Caco-2 (cell line): ENCODE data around the gene SOBP. TPM values are rescaled to one million over a fixed set of nuclear protein-coding genes. Genes with fewer than 3 reads are reported as not detected.

Source experiments
- BruUV-seq: library from RNA; stranded (reverse); fragments of 400-500 nt; replicated peaks from 2 replicates; lab custom pipeline; 2021; lab: Mats Ljungman, UMichigan
- CTCF ChIA-PET: fragments of 300-600 bp; sonication (Branson Sonifier 250); formaldehyde crosslinking; loops from one replicate; lab custom pipeline; 2022; ENCODE audit warnings: antibody characterized with exemption; lab: Charles Lee
- POLR2A ChIA-PET: fragments of 300-600 bp; sonication (Branson Sonifier 250); formaldehyde crosslinking; loops from one replicate; lab custom pipeline; 2022; ENCODE audit warnings: antibody characterized with exemption; lab: Charles Lee
- DNase-seq, 2 experiments: peaks; one replicate each; pipeline versions ENCODE4 v3.0.0 to v3.0.0-alpha.2; 2020 to 2022
- H3K27me3 ChIP-seq: replicated peaks from 2 replicates; pipeline ENCODE4 v1.6.0; 2011; ENCODE audit warnings: low read length; ENCODE audit not compliant: control insufficient read depth, insufficient read depth
- H3K36me3 ChIP-seq: 2 replicates; pipeline ENCODE4 v1.5.1; 2011; ENCODE audit warnings: low read length; ENCODE audit not compliant: control insufficient read depth, insufficient read depth
- H3K4me1 ChIP-seq: fragments of 250-450 bp; sonication (Bioruptor Pico); 2 replicates; pipeline ENCODE4 v1.5.1; 2020; ENCODE audit warnings: mild to moderate bottlenecking
- H3K4me3 ChIP-seq: 2 replicates; pipeline ENCODE4 v1.5.1; 2011; ENCODE audit warnings: low read depth, mild to moderate bottlenecking, control low read depth, low read length
- H3K9me3 ChIP-seq: fragments of 250-450 bp; sonication (Bioruptor Pico); 2 replicates; pipeline ENCODE4 v1.5.1; 2020; ENCODE audit warnings: mild to moderate bottlenecking, moderate library complexity
- H3K27ac Mint-ChIP-seq: one replicate; pipeline ENCODE4 v1.8.0; 2022; ENCODE audit warnings: mixed read lengths; ENCODE audit not compliant: unreplicated experiment
- H3K27me3 Mint-ChIP-seq: one replicate; pipeline ENCODE4 v1.8.0; 2022; ENCODE audit warnings: mixed read lengths; ENCODE audit not compliant: insufficient read depth, unreplicated experiment
- H3K36me3 Mint-ChIP-seq: one replicate; pipeline ENCODE4 v1.8.0; 2022; ENCODE audit warnings: mild to moderate bottlenecking, mixed read lengths; ENCODE audit not compliant: insufficient read depth, unreplicated experiment
- H3K4me1 Mint-ChIP-seq: one replicate; pipeline ENCODE4 v1.8.0; 2022; ENCODE audit warnings: low read depth, mixed read lengths; ENCODE audit not compliant: unreplicated experiment
- H3K4me3 Mint-ChIP-seq: one replicate; pipeline ENCODE4 v1.8.0; 2022; ENCODE audit warnings: mild to moderate bottlenecking, moderate library complexity, mixed read lengths; ENCODE audit not compliant: unreplicated experiment
- H3K9me3 Mint-ChIP-seq: one replicate; pipeline ENCODE4 v1.8.0; 2022; ENCODE audit warnings: mixed read lengths; ENCODE audit not compliant: unreplicated experiment
- CTCF ChIP-seq, 2 experiments: fragments of 200-600 bp in 1 of 2; IDR thresholded peaks; 1 replicate in 1 of 2; 2 replicates in 1 of 2; pipeline versions ENCODE4 v1.5.1 to v1.8.0; 2011 to 2022; ENCODE audit warnings: antibody characterized with exemption in 1 of 2, control low read depth in 1 of 2, inconsistent platforms in 1 of 2, low read depth in 1 of 2, low read length in 1 of 2, mild to moderate bottlenecking in 1 of 2, moderate library complexity in 1 of 2; ENCODE audit not compliant: insufficient read depth in 1 of 2, severe bottlenecking in 1 of 2, unreplicated experiment in 1 of 2
- intact Hi-C: fragments of 100-400 bp; cut with micrococcal nuclease; formaldehyde crosslinking; loops from one replicate; pipeline ENCODE4 v1.10.0; 2022; ENCODE audit not compliant: unreplicated experiment
- total RNA-seq: library from RNA; stranded (reverse); gene quantifications from 2 replicates; pipeline ENCODE4 v1.2.3, GENCODE V29; 2022

The SOBP gene
- total RNA-seq, 1 experiment from 2014 or later, result not detected

- H3K4me3 ChIP-seq, result no peak overlapping the region
- H3K4me1 Mint-ChIP-seq, result no peaks in the 10 kb centered on the region
- no peaks in the 10 kb centered on the region for H3K4me1 ChIP-seq
- H3K9me3 Mint-ChIP-seq, result peaks cover 24% of the 10 kb centered on the region
- no peak for DNase-seq
- no TSS peak for BruUV-seq
- POLR2A ChIA-PET, result no interaction called here
- intact Hi-C loops, result no loop called here
- peaks cover 7% of the 10 kb centered on the region for H3K36me3 Mint-ChIP-seq
- TF ChIP-seq CTCF (IDR thresholded peaks at IDR 0.05; ENCODE audit: insufficient read depth in 1 of 2, low read depth in 1 of 2, low read length in 1 of 2, severe bottlenecking in 1 of 2, unreplicated experiment in 1 of 2), result no peak
- H3K9me3 ChIP-seq, result peaks cover 19% of the 10 kb centered on the region
- no peaks in the 10 kb centered on the region for H3K27me3 Mint-ChIP-seq
- H3K27ac Mint-ChIP-seq, result no peak overlapping the region
- H3K27me3 ChIP-seq, result no peaks in the 10 kb centered on the region
- no peak overlapping the region for H3K4me3 Mint-ChIP-seq
- no peaks in the 10 kb centered on the region for H3K36me3 ChIP-seq
- CTCF ChIA-PET, result interaction anchor here (1.2 kb wide), 1 partner anchor 126 kb away, joined by 3 read pairs; no protein-coding TSS in a partner anchor
Observed at GRCh38 chr6:107444277-107444676, 45.6 kb upstream of the SOBP start.

- peaks cover 7% of the 10 kb centered on the region for H3K36me3 Mint-ChIP-seq
Observed at GRCh38 chr6:107447663-107448216, 42.2 kb upstream of the SOBP start.

GRCh38 chr6:107448776-107449175 lies 41.1 kb upstream of the SOBP start:
- peaks cover 24% of the 10 kb centered on the region for H3K9me3 Mint-ChIP-seq
- Histone ChIP-seq H3K4me3 (no peak overlapping the region), H3K27me3 (no peaks in the 10 kb centered on the region), H3K36me3 (no peaks in the 10 kb centered on the region), H3K9me3 (peaks cover 19% of the 10 kb centered on the region), H3K4me1 (no peaks in the 10 kb centered on the region)
- no peak for DNase-seq
- H3K4me1 Mint-ChIP-seq, result peaks cover 6% of the 10 kb centered on the region
- intact Hi-C loops, result no loop called here
- POLR2A ChIA-PET, result no interaction called here
- CTCF ChIA-PET, result no interaction called here
- H3K27me3 Mint-ChIP-seq, result no peaks in the 10 kb centered on the region
- no peak overlapping the region for H3K4me3 Mint-ChIP-seq
- no peak for TF ChIP-seq CTCF (IDR thresholded peaks at IDR 0.05; ENCODE audit: insufficient read depth in 1 of 2, low read depth in 1 of 2, low read length in 1 of 2, severe bottlenecking in 1 of 2, unreplicated experiment in 1 of 2)
- no TSS peak for BruUV-seq
- H3K36me3 Mint-ChIP-seq, result peaks cover 7% of the 10 kb centered on the region
- no peak overlapping the region for H3K27ac Mint-ChIP-seq

More at GRCh38 chr6:107447663-107448216, 42.2 kb upstream of the SOBP start:
- no peak overlapping the region for H3K27ac Mint-ChIP-seq
- ChIA-PET CTCF (no interaction called here), POLR2A (no interaction called here)
- H3K4me3 Mint-ChIP-seq, result no peak overlapping the region
- H3K4me1 Mint-ChIP-seq, result peaks cover 6% of the 10 kb centered on the region
- intact Hi-C loops, result no loop called here
- Histone ChIP-seq H3K36me3 (no peaks in the 10 kb centered on the region), H3K9me3 (peaks cover 19% of the 10 kb centered on the region), H3K27me3 (no peaks in the 10 kb centered on the region), H3K4me1 (no peaks in the 10 kb centered on the region), H3K4me3 (no peak overlapping the region)
- H3K27me3 Mint-ChIP-seq, result no peaks in the 10 kb centered on the region
- BruUV-seq, result no TSS peak
- H3K9me3 Mint-ChIP-seq, result peaks cover 24% of the 10 kb centered on the region
- TF ChIP-seq CTCF (IDR thresholded peaks at IDR 0.05; ENCODE audit: insufficient read depth in 1 of 2, low read depth in 1 of 2, low read length in 1 of 2, severe bottlenecking in 1 of 2, unreplicated experiment in 1 of 2), result no peak
- DNase-seq, result peak in 1 of 2 experiments; percentile 19
